Fibroblast of skin of left quadriceps (primary cell): ENCODE results near the gene DDX25.

ENCODE experiments used
- DNase-seq, 2 experiments: peaks; one replicate each; pipeline ENCODE4 v3.0.0-alpha.2; 2013; ENCODE audit warnings: low read depth in 2 of 2

DDX25 gene

GRCh38 chr11:125935618-125936199 is 31.4 kb downstream of the DDX25 start:
- peak; percentile 64 for DNase-seq

DNA sequence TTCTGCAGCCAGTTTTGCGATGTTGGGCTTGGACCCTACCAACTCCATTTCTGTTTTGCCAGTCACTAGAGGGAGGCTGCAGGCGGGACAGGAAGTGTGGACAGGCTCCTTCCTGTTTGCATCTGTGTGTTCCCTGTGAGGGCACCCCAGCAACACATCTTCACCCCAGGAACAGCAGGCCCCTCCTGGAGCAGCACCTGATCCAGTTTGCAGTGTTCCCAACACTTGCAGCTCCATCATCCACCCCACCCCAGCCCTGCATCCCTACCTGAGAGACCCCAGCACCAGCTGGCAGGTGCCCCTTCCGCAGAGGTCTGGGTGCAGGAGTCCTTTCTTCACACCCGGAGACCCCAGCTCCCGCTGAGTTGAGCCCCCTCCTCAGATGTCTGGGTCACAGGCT is 34.1 kb downstream of the DDX25 start:
- no peak for DNase-seq

- no peak for DNase-seq
Observed at GRCh38 chr11:125939081-125939521, 34.8 kb downstream of the DDX25 start.

GRCh38 chr11:125940145-125940544 is 35.8 kb downstream of the DDX25 start:
- no peak for DNase-seq

- DNase-seq = no peak
Observed at GRCh38 chr11:125941267-125941618, 36.9 kb downstream of the DDX25 start.

DNA sequence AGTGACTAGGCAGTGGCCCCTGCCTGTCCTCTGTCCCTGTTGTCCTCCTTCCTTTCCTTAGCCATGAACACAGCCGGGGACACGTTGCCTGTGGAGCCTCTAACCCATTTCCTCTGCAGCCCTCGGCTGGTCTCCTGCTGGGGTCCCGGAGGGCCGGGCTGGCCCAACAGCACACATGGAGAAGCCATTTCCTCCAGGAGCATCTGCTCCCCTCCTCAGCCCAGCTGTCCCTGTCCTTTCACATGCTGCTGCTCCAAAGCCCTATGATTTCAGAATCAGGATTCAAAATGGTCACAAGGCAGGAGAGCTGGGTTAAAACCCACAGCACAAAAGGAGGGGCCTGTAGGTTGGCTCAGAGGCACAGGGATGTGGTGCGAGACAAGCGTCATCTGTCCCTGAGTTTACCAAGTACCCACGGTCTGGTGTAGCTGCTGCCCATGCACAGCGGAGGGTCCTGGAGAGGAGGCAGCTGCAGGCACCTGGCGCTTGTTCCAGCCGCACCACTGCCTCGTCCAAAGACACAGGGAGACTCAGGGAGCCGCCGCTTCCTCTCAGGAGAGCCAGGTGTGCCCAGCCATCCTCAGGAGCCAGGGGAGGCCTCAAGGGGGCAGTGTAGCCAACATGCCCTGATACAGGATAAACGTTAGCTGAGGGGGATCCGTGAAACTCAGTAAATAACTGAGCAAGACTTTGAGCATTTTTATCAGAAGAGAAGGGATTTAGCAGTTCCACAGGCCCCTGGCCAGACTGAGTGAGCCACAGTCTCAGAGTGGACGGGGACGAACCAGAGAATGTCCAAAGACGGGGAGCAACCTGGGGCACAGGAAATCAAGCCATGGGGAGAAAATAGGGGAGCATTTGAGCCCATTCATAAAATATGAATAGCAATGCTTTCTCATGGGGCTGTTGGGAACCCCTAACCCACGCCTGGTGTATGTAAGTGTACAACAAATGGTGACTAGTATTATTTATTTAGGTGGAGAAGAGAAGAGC is 37.6 kb downstream of the DDX25 start:
- no peak for DNase-seq

GRCh38 chr11:125942771-125943428 is 38.6 kb downstream of the DDX25 start:
- no peak for DNase-seq

DNA sequence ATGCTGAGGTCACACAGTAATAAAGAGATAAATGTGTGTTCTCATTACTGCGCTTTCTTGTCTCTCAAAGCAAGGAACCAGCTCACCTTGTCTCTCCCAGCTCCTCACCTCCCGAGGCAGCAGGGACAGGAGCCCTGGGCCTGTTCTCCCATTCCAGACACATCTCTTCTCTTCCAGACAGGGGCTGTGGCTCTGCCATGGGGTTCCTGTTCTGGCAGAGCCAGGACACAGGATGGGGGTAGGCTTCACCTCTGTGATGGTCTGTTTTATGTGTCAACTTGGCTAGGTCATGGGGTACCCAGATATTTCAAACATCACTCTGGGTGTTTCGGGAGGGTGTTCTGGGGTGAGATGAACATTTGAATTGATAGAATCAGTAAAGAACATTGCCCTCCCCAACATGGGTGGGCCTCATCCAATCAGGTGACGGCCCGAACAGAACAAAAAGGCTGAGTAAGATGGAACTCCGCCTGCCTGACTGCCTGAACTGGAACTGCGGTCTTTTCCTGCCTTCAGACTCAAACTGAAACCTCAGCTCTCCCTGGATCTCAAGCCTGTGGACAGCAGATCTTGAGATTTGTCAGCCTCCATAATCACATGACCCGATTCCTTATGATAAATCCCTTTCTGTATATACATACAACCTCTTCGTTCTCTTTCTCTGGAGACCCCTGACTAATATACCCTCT is 39.5 kb downstream of the DDX25 start:
- no peak for DNase-seq

DNA sequence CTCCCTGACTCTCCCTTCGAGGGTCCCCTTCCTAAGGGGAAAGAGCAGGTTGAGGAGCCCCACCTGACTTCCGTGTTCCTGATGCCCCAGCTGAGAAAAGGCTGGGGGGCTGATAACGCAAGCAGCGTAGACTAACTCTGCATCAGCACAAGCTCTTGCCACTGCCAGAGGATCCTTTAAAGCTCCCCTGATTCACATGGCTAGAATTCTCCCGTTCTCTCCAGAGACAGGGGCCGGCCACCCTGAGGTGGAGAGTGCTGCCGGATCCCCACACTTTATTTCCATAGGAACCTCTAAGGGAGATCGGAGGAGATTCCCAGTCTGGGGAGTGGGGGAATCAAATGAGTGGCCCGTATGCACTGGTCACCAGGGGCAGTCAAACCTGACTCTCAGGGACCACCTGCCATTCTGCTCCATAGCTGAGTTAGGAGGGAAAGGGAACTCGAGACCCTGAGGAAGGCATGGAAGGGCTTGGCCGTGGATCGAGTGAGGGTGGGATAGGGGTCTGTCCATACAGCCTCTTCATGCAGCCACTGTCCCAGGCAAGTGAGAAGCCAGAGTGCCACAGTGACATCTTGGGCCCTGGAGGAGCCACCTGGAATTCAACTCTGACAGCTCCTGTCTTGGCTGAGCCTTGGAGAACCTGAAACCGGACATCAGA is 40.2 kb downstream of the DDX25 start:
- DNase-seq = no peak

- DNase-seq = no peak
Observed at GRCh38 chr11:125945011-125945796, 40.9 kb downstream of the DDX25 start.

GRCh38 chr11:125945797-125946520 is 41.7 kb downstream of the DDX25 start, which contains the start of gene VSIG10L2:
Gene VSIG10L2 (plus strand): TSS chr11:125946044. CDS start chr11:125946056, 12 bp downstream.
- no peak for DNase-seq

GRCh38 chr11:125946712-125947418 is 42.6 kb downstream of the DDX25 start:
- DNase-seq = no peak

GRCh38 chr11:125947419-125948277 is 43.3 kb downstream of the DDX25 start:
- no peak for DNase-seq

GRCh38 chr11:125948278-125949051 is 44.2 kb downstream of the DDX25 start:
- no peak for DNase-seq

GRCh38 chr11:125949271-125950177 is 45.2 kb downstream of the DDX25 start:
- no peak for DNase-seq

DNA sequence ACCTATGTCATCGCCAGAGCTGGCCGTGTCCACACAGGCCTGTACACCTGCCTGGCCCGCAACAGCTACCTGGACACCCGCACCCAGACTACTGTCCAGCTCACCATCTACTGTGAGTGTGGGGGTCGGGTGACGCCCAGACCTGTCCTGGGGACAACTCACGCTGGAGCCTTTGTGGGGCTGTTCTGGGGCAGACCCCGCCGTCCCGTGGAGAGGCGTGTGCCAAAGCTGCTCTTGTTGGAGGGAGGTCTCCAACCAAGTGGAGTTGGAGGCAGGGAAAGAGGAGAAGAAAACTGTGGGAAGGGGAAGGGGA is 45.8 kb downstream of the DDX25 start:
- no peak for DNase-seq
